GM23338 (cell line): ENCODE results near the gene TBC1D14. TPM values are rescaled to one million over a fixed set of nuclear protein-coding genes. Genes with fewer than 3 reads are reported as not detected.

Source experiments
- ATAC-seq: fragments of 200-7000 bp; cut with Tn5 transposase; 3 replicates; pipeline ENCODE4 v1.9.1; 2020
- DNase-seq: peaks from one replicate; pipeline ENCODE4 v3.0.0-alpha.2; 2015; ENCODE audit warnings: low spot score
- H2AFZ ChIP-seq: fragments of 200-600 bp; sonication (generic); 2 replicates; pipeline ENCODE4 v1.8.0; 2016; ENCODE audit warnings: antibody characterized with exemption, mild to moderate bottlenecking, moderate library complexity
- H3F3A ChIP-seq: fragments of 200-600 bp; sonication (generic); replicated peaks from 2 replicates; pipeline ENCODE4 v1.8.0; 2017; ENCODE audit warnings: antibody characterized with exemption, mixed run types, low read depth
- H3K27ac ChIP-seq: fragments of 200-600 bp; sonication (generic); 2 replicates; pipeline ENCODE4 v1.6.1; 2016; ENCODE audit warnings: low read depth
- H3K27me3 ChIP-seq: fragments of 200-600 bp; sonication (generic); 2 replicates; pipeline ENCODE4 v1.8.0; 2016; ENCODE audit warnings: mild to moderate bottlenecking, mixed run types, moderate library complexity; ENCODE audit not compliant: insufficient read depth
- H3K36me3 ChIP-seq: fragments of 200-600 bp; sonication (generic); 2 replicates; pipeline ENCODE4 v1.8.0; 2016; ENCODE audit warnings: mild to moderate bottlenecking; ENCODE audit not compliant: insufficient read depth
- H3K4me1 ChIP-seq: fragments of 200-600 bp; sonication (generic); 2 replicates; pipeline ENCODE4 v1.8.0; 2016; ENCODE audit warnings: mild to moderate bottlenecking, moderate library complexity; ENCODE audit not compliant: insufficient read depth
- H3K4me2 ChIP-seq: fragments of 200-600 bp; sonication (generic); 2 replicates; pipeline ENCODE4 v1.7.1; 2017; ENCODE audit warnings: mixed run types
- H3K4me3 ChIP-seq: fragments of 200-600 bp; sonication (generic); 2 replicates; pipeline ENCODE4 v1.6.1; 2016; ENCODE audit warnings: mixed run types
- H3K79me2 ChIP-seq: fragments of 200-600 bp; sonication (generic); replicated peaks from 2 replicates; pipeline ENCODE4 v1.8.0; 2017; ENCODE audit warnings: mild to moderate bottlenecking; ENCODE audit not compliant: insufficient read depth
- H3K9me2 ChIP-seq: fragments of 200-600 bp; sonication (generic); 2 replicates; pipeline ENCODE4 v1.8.0; 2017; ENCODE audit not compliant: insufficient read depth
- H4K20me1 ChIP-seq: fragments of 200-600 bp; sonication (generic); replicated peaks from 2 replicates; pipeline ENCODE4 v1.8.0; 2017; ENCODE audit warnings: mild to moderate bottlenecking; ENCODE audit not compliant: insufficient read depth
- H3K27ac Mint-ChIP-seq: 2 replicates; pipeline ENCODE4 v1.8.0; 2020; ENCODE audit warnings: inconsistent platforms, mild to moderate bottlenecking, moderate library complexity, mixed read lengths
- H3K27me3 Mint-ChIP-seq: 3 replicates; pipeline ENCODE4 v1.8.0; 2022; ENCODE audit warnings: low read depth, mild to moderate bottlenecking, moderate library complexity, mixed read lengths, inconsistent platforms; ENCODE audit not compliant: insufficient read depth, poor library complexity
- H3K36me3 Mint-ChIP-seq: 3 replicates; pipeline ENCODE4 v1.8.0; 2021; ENCODE audit warnings: low read depth, mild to moderate bottlenecking, inconsistent platforms, moderate library complexity, mixed read lengths
- H3K4me1 Mint-ChIP-seq: 3 replicates; pipeline ENCODE4 v1.8.0; 2020; ENCODE audit warnings: mild to moderate bottlenecking, inconsistent platforms, mixed read lengths
- H3K4me3 Mint-ChIP-seq: 3 replicates; pipeline ENCODE4 v1.8.0; 2021; ENCODE audit warnings: moderate library complexity, mild to moderate bottlenecking, inconsistent platforms, mixed read lengths
- H3K9me3 Mint-ChIP-seq: 3 replicates; pipeline ENCODE4 v1.8.0; 2020; ENCODE audit warnings: moderate library complexity, mild to moderate bottlenecking, inconsistent platforms, mixed read lengths
- EZH2 ChIP-seq: fragments of 200-600 bp; sonication (generic); IDR thresholded peaks from one replicate; pipeline ENCODE4 v1.8.0; 2017; ENCODE audit warnings: antibody characterized with exemption, mild to moderate bottlenecking, low read depth; ENCODE audit not compliant: unreplicated experiment
- POLR2AphosphoS5 ChIP-seq: IDR thresholded peaks from 2 replicates; pipeline ENCODE4 v1.6.1; 2016; ENCODE audit warnings: antibody characterized with exemption, low read depth
- STAT1 ChIP-seq: IDR thresholded peaks from one replicate; pipeline ENCODE4 v1.6.1; 2016; ENCODE audit warnings: antibody characterized with exemption; ENCODE audit not compliant: unreplicated experiment
- ZNF331 ChIP-seq: fragments of 250-450 bp; sonication (Bioruptor Pico); IDR thresholded peaks from 2 replicates; pipeline ENCODE4 v1.5.0; 2020; ENCODE audit warnings: low read depth, mild to moderate bottlenecking, moderate library complexity
- polyA plus RNA-seq: library from polyadenylated mRNA; unstranded; fragments of >200 nt; fragmentation: Nextera tagmentation; extraction: Ambion mirVana; gene quantifications from 2 replicates; pipeline ENCODE4 v1.2.1, GENCODE V29; 2016
- total RNA-seq: library from RNA; depleted of rRNA; stranded (reverse); fragments of >200 nt; shearing (Covaris generic); gene quantifications from 2 replicates; pipeline ENCODE4 v1.2.3, GENCODE V29; 2014
- TF ChIP-seq, protein P1 (sequence below): IDR thresholded peaks from one replicate; pipeline ENCODE4 v1.6.1; 2018; ENCODE audit warnings: antibody characterized with exemption; ENCODE audit not compliant: unreplicated experiment
- TF ChIP-seq, protein P2 (sequence below), 2 experiments: fragments of 200-600 bp in 1 of 2; sonication (generic) in 1 of 2; conservative IDR thresholded peaks; 2 replicates each; pipeline versions ENCODE4 v1.5.1 to v1.6.1; 2016 to 2017; ENCODE audit warnings: antibody characterized with exemption in 2 of 2, low read depth in 2 of 2, mild to moderate bottlenecking in 2 of 2, moderate library complexity in 1 of 2
- TF ChIP-seq, protein P3 (sequence below): fragments of 250-450 bp; sonication (Bioruptor Pico); IDR thresholded peaks from 2 replicates; pipeline ENCODE4 v1.5.0; 2020; ENCODE audit warnings: mild to moderate bottlenecking, moderate library complexity
- TF ChIP-seq, protein P4 (sequence below): IDR thresholded peaks from 2 replicates; pipeline ENCODE4 v1.6.1; 2016; ENCODE audit warnings: antibody characterized with exemption

TBC1D14 gene
- total and polyA plus RNA-seq, 2 experiments from 2014 or later = 18.2 to 59.7 TPM

DNA sequence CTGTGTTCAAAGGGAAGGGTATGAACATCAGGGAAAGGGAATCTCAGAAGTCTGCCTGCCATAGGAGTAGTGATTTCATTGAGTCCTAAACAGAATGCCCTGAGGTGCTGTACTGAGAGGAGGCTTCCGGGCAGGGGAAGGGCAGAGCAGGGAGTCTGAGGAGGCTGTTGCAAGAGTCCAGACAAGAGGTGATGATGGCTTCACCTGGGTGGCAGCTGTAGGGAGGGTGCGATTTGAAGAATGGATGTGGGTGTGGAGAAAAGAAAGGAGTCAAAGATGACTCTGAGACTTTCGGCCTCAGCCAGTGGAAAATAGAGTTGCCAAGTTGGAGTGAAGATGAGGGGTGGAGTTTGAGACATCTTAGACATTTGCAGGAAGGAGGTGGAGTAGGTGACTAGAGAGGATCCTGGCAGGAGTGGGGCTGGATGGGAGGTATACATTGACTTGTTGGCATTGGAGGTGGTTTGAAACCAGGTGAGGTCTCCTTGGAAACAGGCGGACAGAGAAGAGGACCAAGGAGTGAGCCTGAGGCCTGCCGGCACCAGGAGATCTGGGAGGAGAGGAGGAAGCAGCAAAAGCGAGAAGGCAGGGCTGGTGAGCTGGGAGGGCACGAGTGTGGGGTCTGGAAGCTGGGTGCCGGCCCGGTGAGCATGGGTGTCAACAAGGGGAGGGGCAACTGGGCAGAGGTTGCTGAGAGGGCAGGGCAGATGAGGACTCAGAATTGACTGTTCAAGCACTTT lies 24.2 kb downstream of the TBC1D14 start (continued):
- TF ChIP-seq, protein P1, sequence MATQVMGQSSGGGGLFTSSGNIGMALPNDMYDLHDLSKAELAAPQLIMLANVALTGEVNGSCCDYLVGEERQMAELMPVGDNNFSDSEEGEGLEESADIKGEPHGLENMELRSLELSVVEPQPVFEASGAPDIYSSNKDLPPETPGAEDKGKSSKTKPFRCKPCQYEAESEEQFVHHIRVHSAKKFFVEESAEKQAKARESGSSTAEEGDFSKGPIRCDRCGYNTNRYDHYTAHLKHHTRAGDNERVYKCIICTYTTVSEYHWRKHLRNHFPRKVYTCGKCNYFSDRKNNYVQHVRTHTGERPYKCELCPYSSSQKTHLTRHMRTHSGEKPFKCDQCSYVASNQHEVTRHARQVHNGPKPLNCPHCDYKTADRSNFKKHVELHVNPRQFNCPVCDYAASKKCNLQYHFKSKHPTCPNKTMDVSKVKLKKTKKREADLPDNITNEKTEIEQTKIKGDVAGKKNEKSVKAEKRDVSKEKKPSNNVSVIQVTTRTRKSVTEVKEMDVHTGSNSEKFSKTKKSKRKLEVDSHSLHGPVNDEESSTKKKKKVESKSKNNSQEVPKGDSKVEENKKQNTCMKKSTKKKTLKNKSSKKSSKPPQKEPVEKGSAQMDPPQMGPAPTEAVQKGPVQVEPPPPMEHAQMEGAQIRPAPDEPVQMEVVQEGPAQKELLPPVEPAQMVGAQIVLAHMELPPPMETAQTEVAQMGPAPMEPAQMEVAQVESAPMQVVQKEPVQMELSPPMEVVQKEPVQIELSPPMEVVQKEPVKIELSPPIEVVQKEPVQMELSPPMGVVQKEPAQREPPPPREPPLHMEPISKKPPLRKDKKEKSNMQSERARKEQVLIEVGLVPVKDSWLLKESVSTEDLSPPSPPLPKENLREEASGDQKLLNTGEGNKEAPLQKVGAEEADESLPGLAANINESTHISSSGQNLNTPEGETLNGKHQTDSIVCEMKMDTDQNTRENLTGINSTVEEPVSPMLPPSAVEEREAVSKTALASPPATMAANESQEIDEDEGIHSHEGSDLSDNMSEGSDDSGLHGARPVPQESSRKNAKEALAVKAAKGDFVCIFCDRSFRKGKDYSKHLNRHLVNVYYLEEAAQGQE = no peak
- TF ChIP-seq, protein P2, sequence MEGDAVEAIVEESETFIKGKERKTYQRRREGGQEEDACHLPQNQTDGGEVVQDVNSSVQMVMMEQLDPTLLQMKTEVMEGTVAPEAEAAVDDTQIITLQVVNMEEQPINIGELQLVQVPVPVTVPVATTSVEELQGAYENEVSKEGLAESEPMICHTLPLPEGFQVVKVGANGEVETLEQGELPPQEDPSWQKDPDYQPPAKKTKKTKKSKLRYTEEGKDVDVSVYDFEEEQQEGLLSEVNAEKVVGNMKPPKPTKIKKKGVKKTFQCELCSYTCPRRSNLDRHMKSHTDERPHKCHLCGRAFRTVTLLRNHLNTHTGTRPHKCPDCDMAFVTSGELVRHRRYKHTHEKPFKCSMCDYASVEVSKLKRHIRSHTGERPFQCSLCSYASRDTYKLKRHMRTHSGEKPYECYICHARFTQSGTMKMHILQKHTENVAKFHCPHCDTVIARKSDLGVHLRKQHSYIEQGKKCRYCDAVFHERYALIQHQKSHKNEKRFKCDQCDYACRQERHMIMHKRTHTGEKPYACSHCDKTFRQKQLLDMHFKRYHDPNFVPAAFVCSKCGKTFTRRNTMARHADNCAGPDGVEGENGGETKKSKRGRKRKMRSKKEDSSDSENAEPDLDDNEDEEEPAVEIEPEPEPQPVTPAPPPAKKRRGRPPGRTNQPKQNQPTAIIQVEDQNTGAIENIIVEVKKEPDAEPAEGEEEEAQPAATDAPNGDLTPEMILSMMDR (conservative IDR thresholded peaks at IDR 0.05; ENCODE audit: low read depth in 2 of 2) = no peak
- no peak for TF ChIP-seq STAT1

GRCh38 chr4:6935965-6936364 lies 26.3 kb downstream of the TBC1D14 start:
- Histone ChIP-seq H3K4me3 (no peak overlapping the region), H3K79me2 (peaks cover 39% of the 10 kb centered on the region), H3K4me2 (no peak overlapping the region), H3K36me3 (no peaks in the 10 kb centered on the region), H3K9me2 (no peaks in the 10 kb centered on the region), H3F3A (no peaks in the 10 kb centered on the region), H3K27ac (no peak overlapping the region), H3K27me3 (no peaks in the 10 kb centered on the region), H3K4me1 (no peaks in the 10 kb centered on the region; the same call in 1 of the 2 replicates), H2AFZ (no peak overlapping the region), H4K20me1 (no peaks in the 10 kb centered on the region; the same call in 1 of the 2 replicates)
- Mint-ChIP-seq H3K9me3 (no peaks in the 10 kb centered on the region), H3K27me3 (peaks cover 4% of the 10 kb centered on the region), H3K36me3 (peaks cover 15% of the 10 kb centered on the region), H3K27ac (no peak overlapping the region), H3K4me1 (peaks cover 30% of the 10 kb centered on the region), H3K4me3 (no peak overlapping the region)
- DNase-seq (no peak), ATAC-seq (no peak)
- TF ChIP-seq ZNF331 (CRISPR knock-in tag) (no peak), POLR2AphosphoS5 (no peak), EZH2 (no peak)
- TF ChIP-seq, protein P2 (conservative IDR thresholded peaks at IDR 0.05; ENCODE audit: low read depth in 2 of 2) = no peak
- TF ChIP-seq, protein P3, sequence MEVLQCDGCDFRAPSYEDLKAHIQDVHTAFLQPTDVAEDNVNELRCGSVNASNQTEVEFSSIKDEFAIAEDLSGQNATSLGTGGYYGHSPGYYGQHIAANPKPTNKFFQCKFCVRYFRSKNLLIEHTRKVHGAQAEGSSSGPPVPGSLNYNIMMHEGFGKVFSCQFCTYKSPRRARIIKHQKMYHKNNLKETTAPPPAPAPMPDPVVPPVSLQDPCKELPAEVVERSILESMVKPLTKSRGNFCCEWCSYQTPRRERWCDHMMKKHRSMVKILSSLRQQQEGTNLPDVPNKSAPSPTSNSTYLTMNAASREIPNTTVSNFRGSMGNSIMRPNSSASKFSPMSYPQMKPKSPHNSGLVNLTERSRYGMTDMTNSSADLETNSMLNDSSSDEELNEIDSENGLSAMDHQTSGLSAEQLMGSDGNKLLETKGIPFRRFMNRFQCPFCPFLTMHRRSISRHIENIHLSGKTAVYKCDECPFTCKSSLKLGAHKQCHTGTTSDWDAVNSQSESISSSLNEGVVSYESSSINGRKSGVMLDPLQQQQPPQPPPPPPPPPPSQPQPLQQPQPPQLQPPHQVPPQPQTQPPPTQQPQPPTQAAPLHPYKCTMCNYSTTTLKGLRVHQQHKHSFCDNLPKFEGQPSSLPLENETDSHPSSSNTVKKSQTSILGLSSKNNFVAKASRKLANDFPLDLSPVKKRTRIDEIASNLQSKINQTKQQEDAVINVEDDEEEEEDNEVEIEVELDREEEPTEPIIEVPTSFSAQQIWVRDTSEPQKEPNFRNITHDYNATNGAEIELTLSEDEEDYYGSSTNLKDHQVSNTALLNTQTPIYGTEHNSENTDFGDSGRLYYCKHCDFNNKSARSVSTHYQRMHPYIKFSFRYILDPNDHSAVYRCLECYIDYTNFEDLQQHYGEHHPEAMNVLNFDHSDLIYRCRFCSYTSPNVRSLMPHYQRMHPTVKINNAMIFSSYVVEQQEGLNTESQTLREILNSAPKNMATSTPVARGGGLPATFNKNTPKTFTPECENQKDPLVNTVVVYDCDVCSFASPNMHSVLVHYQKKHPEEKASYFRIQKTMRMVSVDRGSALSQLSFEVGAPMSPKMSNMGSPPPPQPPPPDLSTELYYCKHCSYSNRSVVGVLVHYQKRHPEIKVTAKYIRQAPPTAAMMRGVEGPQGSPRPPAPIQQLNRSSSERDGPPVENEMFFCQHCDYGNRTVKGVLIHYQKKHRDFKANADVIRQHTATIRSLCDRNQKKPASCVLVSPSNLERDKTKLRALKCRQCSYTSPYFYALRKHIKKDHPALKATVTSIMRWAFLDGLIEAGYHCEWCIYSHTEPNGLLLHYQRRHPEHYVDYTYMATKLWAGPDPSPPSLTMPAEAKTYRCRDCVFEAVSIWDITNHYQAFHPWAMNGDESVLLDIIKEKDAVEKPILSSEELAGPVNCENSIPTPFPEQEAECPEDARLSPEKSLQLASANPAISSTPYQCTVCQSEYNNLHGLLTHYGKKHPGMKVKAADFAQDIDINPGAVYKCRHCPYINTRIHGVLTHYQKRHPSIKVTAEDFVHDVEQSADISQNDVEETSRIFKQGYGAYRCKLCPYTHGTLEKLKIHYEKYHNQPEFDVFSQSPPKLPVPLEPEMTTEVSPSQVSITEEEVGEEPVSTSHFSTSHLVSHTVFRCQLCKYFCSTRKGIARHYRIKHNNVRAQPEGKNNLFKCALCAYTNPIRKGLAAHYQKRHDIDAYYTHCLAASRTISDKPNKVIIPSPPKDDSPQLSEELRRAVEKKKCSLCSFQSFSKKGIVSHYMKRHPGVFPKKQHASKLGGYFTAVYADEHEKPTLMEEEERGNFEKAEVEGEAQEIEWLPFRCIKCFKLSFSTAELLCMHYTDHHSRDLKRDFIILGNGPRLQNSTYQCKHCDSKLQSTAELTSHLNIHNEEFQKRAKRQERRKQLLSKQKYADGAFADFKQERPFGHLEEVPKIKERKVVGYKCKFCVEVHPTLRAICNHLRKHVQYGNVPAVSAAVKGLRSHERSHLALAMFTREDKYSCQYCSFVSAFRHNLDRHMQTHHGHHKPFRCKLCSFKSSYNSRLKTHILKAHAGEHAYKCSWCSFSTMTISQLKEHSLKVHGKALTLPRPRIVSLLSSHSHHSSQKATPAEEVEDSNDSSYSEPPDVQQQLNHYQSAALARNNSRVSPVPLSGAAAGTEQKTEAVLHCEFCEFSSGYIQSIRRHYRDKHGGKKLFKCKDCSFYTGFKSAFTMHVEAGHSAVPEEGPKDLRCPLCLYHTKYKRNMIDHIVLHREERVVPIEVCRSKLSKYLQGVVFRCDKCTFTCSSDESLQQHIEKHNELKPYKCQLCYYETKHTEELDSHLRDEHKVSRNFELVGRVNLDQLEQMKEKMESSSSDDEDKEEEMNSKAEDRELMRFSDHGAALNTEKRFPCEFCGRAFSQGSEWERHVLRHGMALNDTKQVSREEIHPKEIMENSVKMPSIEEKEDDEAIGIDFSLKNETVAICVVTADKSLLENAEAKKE = no peak
- TF ChIP-seq, protein P4, sequence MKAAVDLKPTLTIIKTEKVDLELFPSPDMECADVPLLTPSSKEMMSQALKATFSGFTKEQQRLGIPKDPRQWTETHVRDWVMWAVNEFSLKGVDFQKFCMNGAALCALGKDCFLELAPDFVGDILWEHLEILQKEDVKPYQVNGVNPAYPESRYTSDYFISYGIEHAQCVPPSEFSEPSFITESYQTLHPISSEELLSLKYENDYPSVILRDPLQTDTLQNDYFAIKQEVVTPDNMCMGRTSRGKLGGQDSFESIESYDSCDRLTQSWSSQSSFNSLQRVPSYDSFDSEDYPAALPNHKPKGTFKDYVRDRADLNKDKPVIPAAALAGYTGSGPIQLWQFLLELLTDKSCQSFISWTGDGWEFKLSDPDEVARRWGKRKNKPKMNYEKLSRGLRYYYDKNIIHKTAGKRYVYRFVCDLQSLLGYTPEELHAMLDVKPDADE = no peak
